Spleen (tissue), 11 donors: ENCODE results near the gene CCDC174. TPM values are rescaled to one million over a fixed set of nuclear protein-coding genes. Genes with fewer than 3 reads are reported as not detected.

Source experiments
- DNase-seq: peaks from one replicate; pipeline ENCODE4 v3.0.0-alpha.2; 2020
- H3K27ac ChIP-seq, 8 donors: fragments of 200-600 bp; sonication (generic) in 7 of 8; 1 replicate in 4 of 8; 2 replicates in 4 of 8; pipeline versions ENCODE4 v1.5.0 to v1.8.0; 2016 to 2021; ENCODE audit warnings: inconsistent platforms in 4 of 8, mild to moderate bottlenecking in 4 of 8, moderate library complexity in 1 of 8
- H3K27me3 ChIP-seq, 7 donors: fragments of 200-600 bp; sonication (generic) in 6 of 7; replicated peaks in 1 of 7; 1 replicate in 4 of 7; 2 replicates in 3 of 7; pipeline versions ENCODE4 v1.5.0 to v1.8.0; 2016 to 2021; ENCODE audit warnings: inconsistent platforms in 3 of 7, mild to moderate bottlenecking in 1 of 7
- H3K36me3 ChIP-seq, 6 donors: fragments of 200-600 bp; sonication (generic) in 5 of 6; 1 replicate in 4 of 6; 2 replicates in 2 of 6; pipeline versions ENCODE4 v1.5.0 to v1.8.0; 2016 to 2021; ENCODE audit warnings: inconsistent platforms in 2 of 6
- H3K4me1 ChIP-seq, 6 donors: fragments of 200-600 bp; sonication (generic) in 5 of 6; 1 replicate in 3 of 6; 2 replicates in 3 of 6; pipeline versions ENCODE4 v1.5.0 to v1.8.0; 2016 to 2021; ENCODE audit warnings: inconsistent platforms in 3 of 6
- H3K4me3 ChIP-seq, 8 donors: fragments of 200-600 bp; sonication (generic) in 7 of 8; 1 replicate in 4 of 8; 2 replicates in 4 of 8; pipeline versions ENCODE4 v1.5.0 to v1.8.0; 2016 to 2021; ENCODE audit warnings: inconsistent platforms in 4 of 8, mild to moderate bottlenecking in 4 of 8, moderate library complexity in 2 of 8
- H3K9me3 ChIP-seq, 8 donors: fragments of 200-600 bp; sonication (generic) in 7 of 8; 1 replicate in 4 of 8; 2 replicates in 4 of 8; pipeline versions ENCODE4 v1.5.0 to v1.8.0; 2016 to 2021; ENCODE audit warnings: inconsistent platforms in 4 of 8
- POLR2A ChIP-seq, 3 donors: fragments of 450-650 bp; IDR thresholded peaks; one replicate each; pipeline ENCODE4 v1.5.1; 2017; ENCODE audit warnings: antibody characterized with exemption in 3 of 3, mild to moderate bottlenecking in 1 of 3
- POLR2AphosphoS5 ChIP-seq, 3 donors: sonication (generic); formaldehyde crosslinking; IDR thresholded peaks; one replicate each; pipeline ENCODE4 v1.5.1; 2017; ENCODE audit warnings: antibody characterized with exemption in 3 of 3
- WGBS, 5 donors: extraction: QIAGEN DNeasy Blood & Tissue Kit in 3 of 5; methylation state at CpG; one replicate each; pipeline versions ENCODE4 v1.1.5 to v1.1.7; 2013 to 2018; 5-methylcytosine and 5-hydroxymethylcytosine counted together
- intact Hi-C: fragments of 100-400 bp; cut with DNase I; formaldehyde crosslinking; loops from one replicate; pipeline ENCODE4 v1.15.0; 2023; ENCODE audit warnings: low total_unique reads
- polyA plus RNA-seq, 3 donors: library from polyadenylated mRNA; stranded (reverse); fragments of 200-250 nt; gene quantifications; one replicate each; pipeline ENCODE4 v1.2.1, GENCODE V29; 2013
- total RNA-seq, 7 donors: library from RNA; depleted of rRNA in 3 of 7; stranded (reverse); fragments of >200 nt in 3 of 7; fragmentation: NEBNext Ultra II Directional in 4 of 7; extraction: Animal tissue kit (Norgen Biotek cat#: 25700) in 4 of 7; gene quantifications; one replicate each; pipeline versions ENCODE4 v1.1.0 to v1.2.1, GENCODE V29; 2016 to 2021
- TF ChIP-seq, protein P1 (sequence below), 11 experiments: fragments of 200-600 bp in 7 of 11; fragments of 450-650 bp in 4 of 11; sonication (generic) in 4 of 11; IDR thresholded peaks in 8 of 11; conservative IDR thresholded peaks in 3 of 11; 1 replicate in 7 of 11; 2 replicates in 4 of 11; pipeline versions ENCODE4 v1.4.0 to v1.8.0; 2016 to 2021; ENCODE audit warnings: antibody characterized with exemption in 11 of 11, inconsistent platforms in 4 of 11, mild to moderate bottlenecking in 1 of 11
- donor health status: healthy with polysubstance abuse.
- donor health status: DM: no; HTN: no; CAD: no; lungs with moderate emphysema.
- donor health status: DM: no; HTN: no; CAD: no.
- donor health status: Bipolar disorder and iron deficiency.
- donor health status: healthy.
- donor health status: DM: no; HTN: no; CAD: no.
- donor health status: DM: yes; HTN: yes; CAD: no.

Gene CCDC174
- total and polyA plus RNA-seq, 10 donors, result 14.0 to 41.0 (median 29.2) TPM

DNA sequence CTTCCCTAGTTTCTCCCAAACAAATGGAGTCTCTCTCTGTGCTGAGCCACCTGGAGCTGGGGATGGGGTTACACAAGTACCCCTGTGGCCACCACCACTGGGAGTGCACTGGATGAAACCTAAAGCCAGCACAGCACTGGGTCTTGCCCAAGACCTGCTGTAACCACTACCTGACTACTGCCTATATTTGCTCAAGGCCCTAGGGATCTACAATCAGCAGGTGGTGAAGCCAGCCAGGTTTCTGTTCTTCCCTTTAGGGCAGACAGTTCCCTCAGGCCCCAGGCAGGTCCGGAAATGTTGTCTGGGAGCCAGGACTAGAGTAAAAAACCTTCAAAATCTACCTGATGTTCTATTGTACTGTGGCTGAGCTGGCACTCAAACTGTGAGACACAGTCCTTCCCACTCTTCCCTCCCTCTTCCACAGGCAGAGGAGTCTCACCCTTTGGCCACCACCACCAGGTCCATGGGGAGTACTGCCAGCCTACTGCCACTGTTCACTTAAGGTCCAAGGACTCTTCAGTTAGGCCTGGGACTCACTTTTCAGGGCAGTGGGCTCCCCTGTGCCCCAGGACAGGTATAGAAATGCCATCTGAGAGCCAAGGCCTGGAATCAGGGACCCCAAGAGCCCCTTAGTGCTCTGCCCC, 47.2 kb downstream of the CCDC174 start:
- no peaks in the 10 kb centered on the region for H3K4me1 ChIP-seq
- H3K9me3 ChIP-seq, result peaks cover 0 to 4% (median 0%) of the 10 kb centered on the region in 8 donors
- WGBS, 5 donors, result 82 to 95% (median 89%) methylated on average over 1 of the region's 1 CpG
- H3K27ac ChIP-seq, result no peak overlapping the region
- no peak overlapping the region for H3K4me3 ChIP-seq
- H3K36me3 ChIP-seq, result no peaks in the 10 kb centered on the region
- TF ChIP-seq POLR2A (IDR thresholded peaks at IDR 0.05), result no peak
- TF ChIP-seq, protein P1, sequence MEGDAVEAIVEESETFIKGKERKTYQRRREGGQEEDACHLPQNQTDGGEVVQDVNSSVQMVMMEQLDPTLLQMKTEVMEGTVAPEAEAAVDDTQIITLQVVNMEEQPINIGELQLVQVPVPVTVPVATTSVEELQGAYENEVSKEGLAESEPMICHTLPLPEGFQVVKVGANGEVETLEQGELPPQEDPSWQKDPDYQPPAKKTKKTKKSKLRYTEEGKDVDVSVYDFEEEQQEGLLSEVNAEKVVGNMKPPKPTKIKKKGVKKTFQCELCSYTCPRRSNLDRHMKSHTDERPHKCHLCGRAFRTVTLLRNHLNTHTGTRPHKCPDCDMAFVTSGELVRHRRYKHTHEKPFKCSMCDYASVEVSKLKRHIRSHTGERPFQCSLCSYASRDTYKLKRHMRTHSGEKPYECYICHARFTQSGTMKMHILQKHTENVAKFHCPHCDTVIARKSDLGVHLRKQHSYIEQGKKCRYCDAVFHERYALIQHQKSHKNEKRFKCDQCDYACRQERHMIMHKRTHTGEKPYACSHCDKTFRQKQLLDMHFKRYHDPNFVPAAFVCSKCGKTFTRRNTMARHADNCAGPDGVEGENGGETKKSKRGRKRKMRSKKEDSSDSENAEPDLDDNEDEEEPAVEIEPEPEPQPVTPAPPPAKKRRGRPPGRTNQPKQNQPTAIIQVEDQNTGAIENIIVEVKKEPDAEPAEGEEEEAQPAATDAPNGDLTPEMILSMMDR (IDR thresholded peaks at IDR 0.05 in 8 of 11, conservative IDR thresholded peaks at IDR 0.05 in 3 of 11), result no peak
- no peaks in the 10 kb centered on the region for H3K27me3 ChIP-seq
- intact Hi-C loops, result no loop called here
- no peak for DNase-seq

DNA sequence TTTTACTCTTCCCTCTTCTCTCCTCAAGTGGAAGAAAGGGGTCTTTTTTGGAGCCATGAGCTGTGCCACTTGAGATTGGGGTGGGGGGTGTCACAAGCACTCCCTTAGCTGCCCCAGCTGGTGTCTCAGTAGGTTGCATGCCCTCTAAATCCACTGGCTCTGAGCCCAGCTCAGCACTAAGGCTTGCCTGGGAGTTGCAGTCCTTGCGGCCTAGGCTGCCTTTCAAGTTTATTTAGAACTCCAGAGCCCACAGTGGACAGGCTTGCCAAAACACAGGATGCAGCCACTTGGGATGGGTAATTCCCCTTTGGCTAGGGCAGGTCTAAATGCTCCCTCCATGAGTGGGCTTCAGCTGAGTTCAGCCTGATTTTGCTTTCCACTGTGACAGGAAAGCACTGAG, 48.1 kb downstream of the CCDC174 start:
- no peaks in the 10 kb centered on the region for H3K9me3 ChIP-seq
- no peak overlapping the region for H3K27ac ChIP-seq
- no peaks in the 10 kb centered on the region for H3K4me1 ChIP-seq
- intact Hi-C loops, result no loop called here
- no peak for DNase-seq
- H3K27me3 ChIP-seq, result no peaks in the 10 kb centered on the region
- H3K4me3 ChIP-seq, result no peak overlapping the region
- no peak for TF ChIP-seq POLR2A (IDR thresholded peaks at IDR 0.05)
- TF ChIP-seq POLR2AphosphoS5 (IDR thresholded peaks at IDR 0.05), result no peak
- TF ChIP-seq, protein P1 (IDR thresholded peaks at IDR 0.05 in 8 of 11, conservative IDR thresholded peaks at IDR 0.05 in 3 of 11), result no peak
- no peaks in the 10 kb centered on the region for H3K36me3 ChIP-seq
- 50 to 100% (median 77%) methylated on average over 1 of the region's 1 CpG for WGBS, 5 donors

DNA sequence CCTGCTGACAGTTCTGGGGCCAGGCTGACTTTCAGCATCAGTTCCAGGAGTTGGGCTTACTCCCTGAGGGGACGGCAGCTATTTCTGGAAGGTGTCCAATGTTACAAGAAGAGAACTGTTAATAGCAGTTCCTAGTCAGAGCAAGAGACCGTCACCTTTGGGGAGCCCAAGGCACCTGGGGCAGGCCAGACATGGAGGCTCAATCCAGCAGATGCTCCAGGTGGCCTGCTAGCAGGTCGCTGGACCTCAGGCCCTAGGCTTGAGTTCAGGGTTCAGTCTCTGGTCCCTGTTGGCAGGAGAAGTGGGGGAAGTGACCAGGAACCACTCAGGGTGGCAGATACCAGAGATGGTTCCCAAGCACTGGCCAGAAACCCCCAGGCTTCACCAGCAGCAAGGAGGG, 49.3 kb downstream of the CCDC174 start:
- no peak for DNase-seq
- TF ChIP-seq, protein P1 (IDR thresholded peaks at IDR 0.05 in 8 of 11, conservative IDR thresholded peaks at IDR 0.05 in 3 of 11), result no peak
- no peak for TF ChIP-seq POLR2A (IDR thresholded peaks at IDR 0.05)
- intact Hi-C loops, result no loop called here
- Histone ChIP-seq H3K36me3 (no peaks in the 10 kb centered on the region), H3K9me3 (no peaks in the 10 kb centered on the region), H3K4me1 (no peaks in the 10 kb centered on the region), H3K27me3 (no peaks in the 10 kb centered on the region), H3K27ac (no peak overlapping the region), H3K4me3 (no peak overlapping the region)
- 80 to 92% (median 83%) methylated on average over 3 of the region's 3 CpGs for WGBS, 5 donors

DNA sequence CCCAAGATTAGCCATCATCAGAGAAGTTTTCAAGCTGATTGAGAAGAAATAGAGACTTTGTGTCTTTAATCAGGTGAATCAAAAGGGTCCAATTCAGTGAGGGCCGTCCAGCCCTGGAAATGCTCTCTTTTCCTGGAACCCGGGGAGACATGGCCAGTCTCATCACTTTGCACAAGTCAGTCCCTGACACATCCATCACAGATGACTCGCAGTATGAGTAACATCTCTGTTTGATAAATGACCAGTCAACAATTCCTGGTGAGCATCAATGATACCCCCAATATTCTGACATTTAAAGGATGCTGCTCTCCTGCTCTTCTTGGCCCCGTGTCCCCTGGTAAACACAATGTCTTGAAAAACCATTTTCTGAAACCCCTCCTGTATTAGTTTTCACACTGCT, 50.1 kb downstream of the CCDC174 start:
- WGBS, 5 donors, result 91 to 95% (median 92%) methylated on average over 4 of the region's 4 CpGs
- no peak overlapping the region for H3K27ac ChIP-seq
- H3K27me3 ChIP-seq, result no peaks in the 10 kb centered on the region
- H3K4me1 ChIP-seq, result no peaks in the 10 kb centered on the region
- no peaks in the 10 kb centered on the region for H3K36me3 ChIP-seq
- TF ChIP-seq, protein P1 (IDR thresholded peaks at IDR 0.05 in 8 of 11, conservative IDR thresholded peaks at IDR 0.05 in 3 of 11), result no peak
- TF ChIP-seq POLR2AphosphoS5 (IDR thresholded peaks at IDR 0.05) (no peak), POLR2A (IDR thresholded peaks at IDR 0.05) (no peak)
- no peak overlapping the region for H3K4me3 ChIP-seq
- DNase-seq, result no peak
- intact Hi-C loops, result no loop called here
- H3K9me3 ChIP-seq, result no peaks in the 10 kb centered on the region
